SK-N-SH (cell line): ENCODE data around the gene MEI4. TPM values are rescaled to one million over a fixed set of nuclear protein-coding genes. Genes with fewer than 3 reads are reported as not detected.

Source experiments
- CTCF ChIA-PET: fragments of 300-600, 350-600 bp; formaldehyde crosslinking; extraction: SDS; loops from one replicate; lab custom pipeline; 2021; lab: Yijun Ruan, JAX
- POLR2A ChIA-PET: fragments of 350-600 bp; sonication (Branson Sonifier 250); formaldehyde crosslinking; extraction: SDS; loops from one replicate; lab custom pipeline; 2020; ENCODE audit warnings: antibody characterized with exemption, inconsistent platforms; lab: Yijun Ruan, JAX
- DNase-seq: peaks from one replicate; pipeline ENCODE4 v3.0.0; 2012
- H2AFZ ChIP-seq: fragments of 200-600 bp; sonication (generic); 2 replicates; pipeline ENCODE4 v1.8.1; 2016; ENCODE audit warnings: antibody characterized with exemption, mild to moderate bottlenecking, low read depth
- H3F3A ChIP-seq: fragments of 200-600 bp; sonication (generic); replicated peaks from 2 replicates; pipeline ENCODE3; 2016; ENCODE audit warnings: antibody characterized with exemption, mild to moderate bottlenecking; ENCODE audit not compliant: insufficient read depth
- H3K27ac ChIP-seq, 2 experiments: fragments of 200-500 bp in 1 of 2; fragments of 200-600 bp in 1 of 2; sonication (Bioruptor generic) in 1 of 2; sonication (generic), shearing (Covaris generic) in 1 of 2; 2 replicates each; pipeline versions ENCODE4 v1.5.1 to v1.6.1; 2014 to 2016; ENCODE audit warnings: low read depth in 2 of 2, inconsistent platforms in 1 of 2, low read length in 1 of 2, mild to moderate bottlenecking in 1 of 2, mixed read lengths in 1 of 2
- H3K27me3 ChIP-seq: fragments of 200-600 bp; sonication (generic), shearing (Covaris generic); 2 replicates; pipeline ENCODE4 v1.6.1; 2016; ENCODE audit warnings: mixed run types; ENCODE audit not compliant: insufficient read depth
- H3K36me3 ChIP-seq, 2 experiments: fragments of 200-500 bp in 1 of 2; fragments of 200-600 bp in 1 of 2; sonication (Bioruptor generic) in 1 of 2; sonication (generic) in 1 of 2; replicated peaks in 1 of 2; 2 replicates each; pipeline versions ENCODE3 to v1.5.1; 2014 to 2016; ENCODE audit warnings: low read length in 1 of 2, mild to moderate bottlenecking in 1 of 2; ENCODE audit not compliant: insufficient read depth in 2 of 2, control insufficient read depth in 1 of 2
- H3K4me1 ChIP-seq, 2 experiments: fragments of 200-500 bp in 1 of 2; fragments of 200-600 bp in 1 of 2; sonication (Bioruptor generic) in 1 of 2; sonication (generic), shearing (Covaris generic) in 1 of 2; 2 replicates each; pipeline versions ENCODE4 v1.5.1 to v1.6.1; 2014 to 2016; ENCODE audit warnings: low read depth in 1 of 2, low read length in 1 of 2, mixed run types in 1 of 2; ENCODE audit not compliant: insufficient read depth in 2 of 2, control insufficient read depth in 1 of 2
- H3K4me2 ChIP-seq: fragments of 200-600 bp; sonication (generic), shearing (Covaris generic); 2 replicates; pipeline ENCODE4 v1.6.1; 2017; ENCODE audit warnings: mixed run types
- H3K4me3 ChIP-seq, 2 experiments: fragments of 200-500 bp in 1 of 2; fragments of 200-600 bp in 1 of 2; sonication (Bioruptor generic) in 1 of 2; sonication (generic), shearing (Covaris generic) in 1 of 2; 2 replicates each; pipeline versions ENCODE4 v1.5.1 to v1.8.1; 2014 to 2016; ENCODE audit warnings: low read depth in 2 of 2, inconsistent platforms in 1 of 2, low read length in 1 of 2, mild to moderate bottlenecking in 1 of 2, mixed read lengths in 1 of 2, moderate library complexity in 1 of 2
- H3K79me2 ChIP-seq: fragments of 200-600 bp; sonication (generic); 2 replicates; pipeline ENCODE4 v1.8.1; 2017; ENCODE audit warnings: mild to moderate bottlenecking; ENCODE audit not compliant: insufficient read depth
- H3K9ac ChIP-seq: fragments of 200-600 bp; sonication (generic); 2 replicates; pipeline ENCODE4 v1.6.1; 2017; ENCODE audit warnings: mixed run types
- H3K9me2 ChIP-seq: fragments of 200-600 bp; sonication (generic); 2 replicates; pipeline ENCODE4 v1.6.1; 2017; ENCODE audit warnings: mixed run types
- H3K9me3 ChIP-seq: fragments of 200-600 bp; sonication (generic); 2 replicates; pipeline ENCODE4 v1.6.1; 2017; ENCODE audit warnings: mixed run types, mild to moderate bottlenecking, moderate library complexity
- H4K20me1 ChIP-seq: fragments of 200-600 bp; sonication (generic); 2 replicates; pipeline ENCODE4 v1.6.1; 2017; ENCODE audit warnings: mild to moderate bottlenecking, mixed run types; ENCODE audit not compliant: insufficient read depth
- CHD2 ChIP-seq: fragments of 150-350 bp; IDR thresholded peaks from 2 replicates; pipeline ENCODE4 v1.6.1; 2018; ENCODE audit warnings: low read length; ENCODE audit not compliant: partially characterized antibody
- CTCF ChIP-seq: fragments of 200-600 bp; sonication (generic); IDR thresholded peaks from 2 replicates; pipeline ENCODE4 v1.6.1; 2017; ENCODE audit warnings: antibody characterized with exemption, mild to moderate bottlenecking, moderate library complexity
- EP300 ChIP-seq, 2 experiments: IDR thresholded peaks; 2 replicates each; pipeline versions ENCODE4 v1.4.0 to v1.6.1; 2012; ENCODE audit warnings: borderline replicate concordance in 1 of 2, low read depth in 1 of 2, low read length in 1 of 2
- EZH2phosphoT487 ChIP-seq: fragments of 200-600 bp; sonication (generic); IDR thresholded peaks from 2 replicates; pipeline ENCODE4 v1.6.1; 2017; ENCODE audit warnings: low read depth, mixed run types, mild to moderate bottlenecking, antibody characterized with exemption, moderate library complexity, borderline replicate concordance
- FOXJ3 ChIP-seq: sonication (generic); formaldehyde crosslinking; IDR thresholded peaks from 2 replicates; pipeline ENCODE4 v1.5.1; 2020; ENCODE audit warnings: mild to moderate bottlenecking, missing genetic modification reagents
- FOXM1 ChIP-seq: IDR thresholded peaks from 2 replicates; pipeline ENCODE4 v1.4.0; 2012; ENCODE audit warnings: low read depth, mild to moderate bottlenecking
- MEF2A ChIP-seq: IDR thresholded peaks from 2 replicates; pipeline ENCODE4 v1.4.0; 2012; ENCODE audit warnings: low read depth, borderline replicate concordance
- NRF1 ChIP-seq: IDR thresholded peaks from 2 replicates; pipeline ENCODE4 v1.6.1; 2012; ENCODE audit warnings: low read depth, mild to moderate bottlenecking, low read length
- RFX5 ChIP-seq: IDR thresholded peaks from 2 replicates; pipeline ENCODE4 v1.6.1; 2012; ENCODE audit warnings: mild to moderate bottlenecking, improper control_type of control experiment, low read length
- SMC3 ChIP-seq: IDR thresholded peaks from 2 replicates; pipeline ENCODE4 v1.6.1; 2012; ENCODE audit warnings: low read depth, low read length, improper control_type of control experiment
- TAF1 ChIP-seq: IDR thresholded peaks from 2 replicates; pipeline ENCODE4 v1.6.1; 2012; ENCODE audit warnings: low read depth, mild to moderate bottlenecking, low read length, moderate library complexity, borderline replicate concordance
- USF1 ChIP-seq: IDR thresholded peaks from 2 replicates; pipeline ENCODE4 v1.4.0; 2012; ENCODE audit warnings: low read depth, borderline replicate concordance
- USF2 ChIP-seq: fragments of 150-350 bp; IDR thresholded peaks from 2 replicates; pipeline ENCODE4 v1.6.1; 2017; ENCODE audit warnings: antibody characterized with exemption, low read length, low read depth, borderline replicate concordance
- ZBTB33 ChIP-seq: IDR thresholded peaks from 2 replicates; pipeline ENCODE4 v1.4.0; 2012; ENCODE audit warnings: low read depth, borderline replicate concordance
- WGBS: methylation state at CpG from one replicate; pipeline ENCODE4 v1.1.6; 2017; ENCODE audit warnings: low lambda C conversion rate; 5-methylcytosine and 5-hydroxymethylcytosine counted together
- polyA plus RNA-seq, 3 experiments: library from polyadenylated mRNA; depleted of rRNA; stranded (reverse); fragments of >200 nt; gene quantifications; 2 replicates each; pipeline ENCODE4 v1.2.3, GENCODE V29; 2012
- TF ChIP-seq, protein P1 (sequence below): fragments of 150-350 bp; IDR thresholded peaks from 2 replicates; pipeline ENCODE4 v1.6.1; 2016; ENCODE audit warnings: mild to moderate bottlenecking, low read depth, low read length

The MEI4 gene
- polyA plus RNA-seq, 1 of the 3 experiments (the other 2 are of a cell fraction) = not detected

GRCh38 chr6:77763124-77763523, 110.3 kb downstream of the MEI4 start (continued):
- TF ChIP-seq ZBTB33 = no peak

DNA sequence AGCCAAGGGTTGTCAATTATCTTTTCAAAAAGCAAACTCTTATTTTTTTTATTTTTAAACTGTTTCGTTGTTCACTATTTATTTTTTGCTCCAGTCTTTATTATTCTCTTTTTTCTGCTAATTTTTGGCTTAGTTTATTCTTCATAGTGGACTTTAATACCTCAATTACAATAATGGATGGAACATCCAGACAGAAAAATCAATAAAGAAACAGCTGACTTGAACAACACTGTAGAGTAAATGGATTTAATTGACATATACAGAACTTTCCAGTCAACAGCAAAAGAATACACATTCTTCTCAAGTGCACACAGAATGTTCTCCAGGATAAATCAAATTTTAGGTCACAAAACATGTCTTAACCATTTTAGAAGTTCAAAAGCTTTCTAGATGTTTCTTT, 111.5 kb downstream of the MEI4 start:
- Histone ChIP-seq H3K79me2 (no peaks in the 10 kb centered on the region), H3K4me1 (no peaks in the 10 kb centered on the region), H3K9me2 (no peaks in the 10 kb centered on the region), H3K9me3 (no peaks in the 10 kb centered on the region), H3K9ac (no peak overlapping the region), H3K36me3 (no peaks in the 10 kb centered on the region), H3F3A (no peaks in the 10 kb centered on the region), H3K27ac (no peak overlapping the region), H3K4me2 (no peak overlapping the region), H2AFZ (no peak overlapping the region), H3K27me3 (no peaks in the 10 kb centered on the region), H3K4me3 (no peak overlapping the region), H4K20me1 (no peaks in the 10 kb centered on the region)
- CTCF ChIA-PET = no interaction called here
- POLR2A ChIA-PET = no interaction called here
- WGBS = 0% methylated on average over 1 of the region's 1 CpG
- DNase-seq = no peak
- no peak for TF ChIP-seq SMC3
- TF ChIP-seq EZH2phosphoT487 = no peak
- no peak for TF ChIP-seq EP300 (IDR thresholded peaks at IDR 0.05; ENCODE audit: borderline replicate concordance in 1 of 2, low read depth in 1 of 2, low read length in 1 of 2)
- no peak for TF ChIP-seq ZBTB33
- no peak for TF ChIP-seq FOXJ3 (CRISPR knock-in tag)
- TF ChIP-seq TAF1 = no peak
- TF ChIP-seq NRF1 = no peak
- no peak for TF ChIP-seq FOXM1
- TF ChIP-seq, protein P1, sequence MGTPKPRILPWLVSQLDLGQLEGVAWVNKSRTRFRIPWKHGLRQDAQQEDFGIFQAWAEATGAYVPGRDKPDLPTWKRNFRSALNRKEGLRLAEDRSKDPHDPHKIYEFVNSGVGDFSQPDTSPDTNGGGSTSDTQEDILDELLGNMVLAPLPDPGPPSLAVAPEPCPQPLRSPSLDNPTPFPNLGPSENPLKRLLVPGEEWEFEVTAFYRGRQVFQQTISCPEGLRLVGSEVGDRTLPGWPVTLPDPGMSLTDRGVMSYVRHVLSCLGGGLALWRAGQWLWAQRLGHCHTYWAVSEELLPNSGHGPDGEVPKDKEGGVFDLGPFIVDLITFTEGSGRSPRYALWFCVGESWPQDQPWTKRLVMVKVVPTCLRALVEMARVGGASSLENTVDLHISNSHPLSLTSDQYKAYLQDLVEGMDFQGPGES = no peak
- TF ChIP-seq MEF2A = no peak
- no peak for TF ChIP-seq CTCF
- no peak for TF ChIP-seq USF1
- TF ChIP-seq CHD2 = no peak
- no peak for TF ChIP-seq USF2
- no peak for TF ChIP-seq RFX5
